K562 (cell line): ENCODE measurements around the gene GPX6. TPM values are rescaled to one million over a fixed set of nuclear protein-coding genes. Genes with fewer than 3 reads are reported as not detected.
"Not testable (repeated sequence)": the region's sequence is repeated elsewhere in the genome, so short reads cannot be mapped to it uniquely, and the experiment has no call there.

Experiments
- AFF1 ChIP-seq, 2 experiments: fragments of 450-650 bp; IDR thresholded peaks; 2 replicates each; pipeline ENCODE4 v1.6.1; 2018; ENCODE audit warnings: mild to moderate bottlenecking in 2 of 2, low read depth in 1 of 2; ENCODE audit not compliant: partially characterized antibody in 2 of 2
- ELK3 ChIP-seq: fragments of 450-650 bp; formaldehyde crosslinking; IDR thresholded peaks from 2 replicates; pipeline ENCODE4 v1.4.0; 2020; ENCODE audit warnings: mild to moderate bottlenecking
- FOXA3 ChIP-seq, 2 experiments: fragments of 450-650 bp in 1 of 2; sonication (generic) in 1 of 2; formaldehyde crosslinking; IDR thresholded peaks in 1 of 2; conservative IDR thresholded peaks in 1 of 2; 2 replicates each; pipeline versions ENCODE4 v1.4.0 to v1.8.0; 2020 to 2022; ENCODE audit warnings: mild to moderate bottlenecking in 2 of 2, missing genetic modification reagents in 1 of 2
- HDAC1 ChIP-seq, 2 experiments: fragments of 450-650 bp; IDR thresholded peaks; 2 replicates each; pipeline ENCODE4 v1.6.1; 2016 to 2017; ENCODE audit warnings: inconsistent platforms in 1 of 2, mild to moderate bottlenecking in 1 of 2, moderate library complexity in 1 of 2
- HIVEP1 ChIP-seq: fragments of 250-450 bp; sonication (Bioruptor Pico); IDR thresholded peaks from 2 replicates; pipeline ENCODE4 v1.4.0; 2020; ENCODE audit warnings: mild to moderate bottlenecking
- HLTF ChIP-seq: fragments of 450-650 bp; IDR thresholded peaks from 2 replicates; pipeline ENCODE4 v1.6.1; 2016
- MAZ ChIP-seq, 2 experiments: fragments of 450-650 bp in 1 of 2; sonication (generic) in 1 of 2; formaldehyde crosslinking; IDR thresholded peaks in 1 of 2; conservative IDR thresholded peaks in 1 of 2; 2 replicates each; pipeline versions ENCODE4 v1.4.0 to v1.5.0; 2020; ENCODE audit warnings: mild to moderate bottlenecking in 1 of 2, missing genetic modification reagents in 1 of 2
- MNT ChIP-seq, 2 experiments: fragments of 450-650 bp; conservative IDR thresholded peaks; 2 replicates each; pipeline ENCODE4 v1.6.1; 2017; ENCODE audit warnings: mild to moderate bottlenecking in 2 of 2, moderate library complexity in 2 of 2
- MYC ChIP-seq, 2 experiments: fragments of 250-450 bp in 1 of 2; sonication (Bioruptor Pico) in 1 of 2; IDR thresholded peaks; 2 replicates each; pipeline versions ENCODE4 v1.5.1 to v1.6.1; 2012 to 2021; ENCODE audit warnings: low read depth in 2 of 2, borderline replicate concordance in 1 of 2, improper control_type of control experiment in 1 of 2, low read length in 1 of 2, mild to moderate bottlenecking in 1 of 2, moderate library complexity in 1 of 2
- SMAD3 ChIP-seq: fragments of 450-650 bp; formaldehyde crosslinking; conservative IDR thresholded peaks from 2 replicates; pipeline ENCODE4 v1.4.0; 2020; ENCODE audit warnings: mild to moderate bottlenecking
- TCFL5 ChIP-seq: fragments of 250-450 bp; sonication (Bioruptor Pico); conservative IDR thresholded peaks from 2 replicates; pipeline ENCODE4 v1.6.1; 2021; ENCODE audit warnings: mild to moderate bottlenecking, moderate library complexity, matching md5 sums
- THRB ChIP-seq: fragments of 450-650 bp; formaldehyde crosslinking; conservative IDR thresholded peaks from 2 replicates; pipeline ENCODE4 v1.4.0; 2022; ENCODE audit warnings: mild to moderate bottlenecking, missing genetic modification characterization
- TRIM28 ChIP-seq: fragments of 450-650 bp; IDR thresholded peaks from 2 replicates; pipeline ENCODE4 v1.6.1; 2017
- ZBTB9 ChIP-seq: fragments of 450-650 bp; formaldehyde crosslinking; IDR thresholded peaks from 2 replicates; pipeline ENCODE4 v1.4.0; 2020; ENCODE audit warnings: mild to moderate bottlenecking, moderate library complexity
- ZNF197 ChIP-seq: fragments of 200-800 bp; sonication (Bioruptor generic); IDR thresholded peaks from 2 replicates; pipeline ENCODE4 v1.6.1; 2016; ENCODE audit warnings: low read depth, missing genetic modification characterization, missing compliant biosample characterization
- polyA plus RNA-seq, 8 experiments: library from polyadenylated mRNA; depleted of rRNA in 4 of 8; stranded (reverse) in 5 of 8; unstranded in 3 of 8; fragments of >200 nt; fragmentation: Nextera tagmentation in 2 of 8; fragmentation: Illumina TruSeq in 1 of 8; extraction: Ambion mirVana in 2 of 8; extraction: Trizol in 1 of 8; gene quantifications; 2 replicates each; pipeline versions ENCODE4 v1.2.1 to v1.2.3, GENCODE V29; 2011 to 2014; ENCODE audit warnings: inconsistent platforms in 1 of 8, missing spikeins in 1 of 8
- total RNA-seq, 7 experiments: library from RNA; depleted of rRNA in 6 of 7; stranded (reverse); fragments of >200 nt in 6 of 7; fragmentation: Illumina TruSeq in 2 of 7; extraction: Trizol in 2 of 7; gene quantifications; 2 replicates each; pipeline versions ENCODE4 v1.2.1 to v1.2.3, GENCODE V29; 2011 to 2021; ENCODE audit warnings: low replicate concordance in 1 of 7
- TF ChIP-seq, protein P1 (sequence below): fragments of 450-650 bp; IDR thresholded peaks from 2 replicates; pipeline ENCODE4 v1.6.1; 2016; ENCODE audit warnings: low read depth, mild to moderate bottlenecking, moderate library complexity

Gene GPX6
- total and polyA plus RNA-seq, 9 of the 15 experiments (the other 6 are each of a cell fraction or from before 2014, with no cell fraction given): not detected

GRCh38 chr6:28547003-28547402 lies 31.4 kb upstream of the GPX6 start (continued):
- TF ChIP-seq AFF1 (IDR thresholded peaks at IDR 0.05; ENCODE audit: low read depth in 1 of 2, partially characterized antibody in 2 of 2) (peak; percentile 77 to 90), FOXA3 (CRISPR knock-in tag; conservative IDR thresholded peaks at IDR 0.05 in 1 of 2, IDR thresholded peaks at IDR 0.05 in 1 of 2) (peak in 1 of 2 experiments; percentile 97; a peak in 2 of 4 replicates), ELK3 (CRISPR knock-in tag) (0 out of 2 replicates have a peak, but pooled peaks have one; percentile 79), MNT (conservative IDR thresholded peaks at IDR 0.05) (peak; percentile 46 to 67; a peak in 2 of 4 replicates), ZNF197 (CRISPR knock-in tag) (peak; percentile 83; the same call in 1 of the 2 replicates), TRIM28 (peak; percentile 41; the same call in 1 of the 2 replicates), HLTF (peak; percentile 92), THRB (0 out of 2 replicates have a peak, but pooled peaks have one; percentile 61), MAZ (CRISPR knock-in tag; conservative IDR thresholded peaks at IDR 0.05 in 1 of 2, IDR thresholded peaks at IDR 0.05 in 1 of 2) (peak in 1 of 2 experiments; percentile 80; a peak in 3 of 4 replicates), HDAC1 (IDR thresholded peaks at IDR 0.05) (peak; percentile 37 to 96; a peak in 2 of 4 replicates), SMAD3 (CRISPR knock-in tag) (peak; percentile 89), MYC (IDR thresholded peaks at IDR 0.05; ENCODE audit: low read depth, low read length) (0 out of 2 replicates have a peak, but pooled peaks have one; percentile 19), HIVEP1 (0 out of 2 replicates have a peak, but pooled peaks have one; percentile 4), TCFL5 (CRISPR knock-in tag) (peak; percentile 68; the same call in 1 of the 2 replicates), ZBTB9 (CRISPR knock-in tag) (peak; percentile 93)
- TF ChIP-seq, protein P1, sequence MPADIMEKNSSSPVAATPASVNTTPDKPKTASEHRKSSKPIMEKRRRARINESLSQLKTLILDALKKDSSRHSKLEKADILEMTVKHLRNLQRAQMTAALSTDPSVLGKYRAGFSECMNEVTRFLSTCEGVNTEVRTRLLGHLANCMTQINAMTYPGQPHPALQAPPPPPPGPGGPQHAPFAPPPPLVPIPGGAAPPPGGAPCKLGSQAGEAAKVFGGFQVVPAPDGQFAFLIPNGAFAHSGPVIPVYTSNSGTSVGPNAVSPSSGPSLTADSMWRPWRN: peak; percentile 87
- not testable (repeated sequence) for TF ChIP-seq MYC (CRISPR knock-in tag; IDR thresholded peaks at IDR 0.05; ENCODE audit: borderline replicate concordance, low read depth)
